A204.1 (cell line): ENCODE data around the gene LCP1.
"Not testable (repeated sequence)": the region's sequence is repeated elsewhere in the genome, so short reads cannot be mapped to it uniquely, and the experiment has no call there.

Experiments used
- FAIRE-seq: peaks from 2 replicates; lab custom pipeline; 2012; peaks lifted over from hg19 to GRCh38; lab: Jason Lieb, UNC

The LCP1 gene

DNA sequence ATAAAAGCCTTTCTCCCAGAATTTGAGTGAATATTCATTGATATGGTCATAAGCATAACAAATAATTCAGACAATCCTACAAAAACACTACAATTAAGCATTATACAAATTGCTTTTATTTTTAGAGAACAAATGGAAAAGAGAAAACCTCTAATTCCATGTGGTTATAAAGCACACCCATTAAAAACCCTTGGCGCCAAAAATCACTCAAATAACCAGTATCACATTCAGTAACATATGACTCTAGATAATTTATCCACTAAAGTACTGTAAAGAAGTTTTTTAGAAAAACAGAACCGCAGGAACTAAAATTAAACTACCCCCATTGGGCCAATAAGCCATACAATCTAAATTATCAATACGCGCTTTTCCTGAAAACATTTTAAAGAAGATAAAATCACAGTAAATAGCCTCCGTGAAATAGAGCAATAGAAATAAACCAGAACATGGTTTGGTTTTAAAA is 569 bp downstream of the LCP1 start:
- FAIRE-seq: no peak

DNA sequence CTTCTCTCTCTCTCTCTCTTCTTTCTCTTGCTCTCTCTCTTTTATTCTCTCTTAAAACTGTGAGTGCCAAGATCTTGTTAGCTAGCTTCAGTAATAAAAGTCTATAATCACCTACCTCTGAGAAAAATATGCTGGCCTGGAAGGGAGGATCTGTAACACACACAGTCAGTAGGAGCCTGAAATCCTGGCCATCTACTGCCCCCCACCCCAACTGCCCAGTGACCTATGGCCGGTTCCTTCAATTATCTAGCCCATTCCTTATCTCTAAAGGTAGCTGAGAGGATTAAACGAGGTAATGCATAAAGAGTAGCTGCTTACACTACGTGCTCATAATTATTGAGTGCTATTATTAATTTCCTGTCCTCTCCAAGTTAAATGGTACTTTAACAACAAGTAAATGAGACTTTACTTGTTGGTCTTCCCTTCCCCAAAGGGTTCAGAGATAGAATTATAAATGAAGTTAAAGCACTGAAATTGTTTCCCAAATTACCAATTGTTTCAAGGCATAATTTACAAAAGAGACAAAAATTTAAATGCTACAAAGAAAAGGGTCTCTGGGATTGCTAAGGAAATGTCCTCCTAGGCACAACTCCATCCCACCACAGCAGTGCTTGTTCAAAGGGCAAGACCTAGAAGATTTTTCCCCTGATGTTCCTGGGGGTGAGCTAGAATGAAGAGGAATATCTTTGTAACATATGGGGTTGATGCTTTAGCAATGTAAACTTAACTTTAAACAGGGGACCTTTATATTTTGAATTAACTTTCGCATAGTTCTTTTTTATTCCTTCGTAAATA is 1.8 kb downstream of the LCP1 start:
- no peak for FAIRE-seq

DNA sequence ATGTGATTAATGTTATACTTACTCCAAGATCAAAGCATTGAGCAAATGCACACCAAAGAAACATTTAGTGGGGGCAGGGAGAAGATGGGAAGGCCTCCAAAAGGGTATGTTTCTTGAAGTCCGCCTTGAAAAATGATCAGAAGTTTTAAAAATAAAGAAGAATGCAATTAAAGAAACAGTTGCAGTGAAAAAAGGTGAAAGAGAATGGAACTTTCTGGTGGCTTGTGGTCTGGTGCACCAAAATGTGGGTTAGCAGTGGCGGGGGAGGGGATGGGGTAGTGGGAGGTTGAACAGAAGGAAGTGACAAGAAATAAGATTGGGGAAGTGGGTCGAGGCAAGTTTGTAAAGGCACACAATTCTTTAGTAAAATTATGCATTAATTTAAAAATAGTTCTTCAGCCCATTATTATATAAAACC is 2.5 kb downstream of the LCP1 start:
- FAIRE-seq: no peak

DNA sequence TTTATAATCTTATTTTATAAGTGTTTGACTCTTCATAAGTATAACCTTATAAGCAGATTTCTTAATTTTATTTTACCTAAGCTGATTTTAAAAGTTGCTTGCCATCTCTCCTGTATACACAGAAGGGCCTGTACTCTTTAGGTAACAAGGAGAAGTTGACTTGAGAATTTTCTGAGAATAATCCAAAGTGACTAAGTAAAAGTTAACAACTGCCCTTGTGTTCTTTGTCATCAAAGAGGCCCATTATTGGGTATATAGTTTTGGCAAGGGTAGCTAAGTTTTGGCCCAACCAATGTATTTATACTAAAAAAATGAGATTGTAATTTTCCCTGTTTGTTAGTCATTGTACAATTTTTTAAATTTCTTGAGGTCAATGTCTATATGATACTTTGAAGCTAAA is 3.2 kb downstream of the LCP1 start:
- FAIRE-seq: no peak

DNA sequence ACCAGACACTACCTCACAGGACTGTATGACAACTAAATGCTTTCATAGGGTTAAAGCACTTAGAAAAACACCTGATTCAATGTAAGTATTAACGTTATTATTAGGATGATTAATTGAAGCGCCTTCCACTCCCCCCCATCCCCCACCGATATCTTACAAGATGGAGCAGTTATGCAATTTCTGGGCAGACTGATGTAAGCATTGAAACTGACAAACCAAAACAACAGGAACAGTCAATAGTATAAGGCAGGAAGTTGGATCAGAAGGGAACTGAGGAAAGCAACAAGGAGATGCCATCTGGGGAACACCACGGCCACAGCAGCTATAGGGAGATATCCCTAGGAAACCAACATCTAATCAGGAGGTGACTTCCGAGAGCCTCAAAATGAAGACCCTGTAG is 3.8 kb downstream of the LCP1 start:
- FAIRE-seq: no peak

DNA sequence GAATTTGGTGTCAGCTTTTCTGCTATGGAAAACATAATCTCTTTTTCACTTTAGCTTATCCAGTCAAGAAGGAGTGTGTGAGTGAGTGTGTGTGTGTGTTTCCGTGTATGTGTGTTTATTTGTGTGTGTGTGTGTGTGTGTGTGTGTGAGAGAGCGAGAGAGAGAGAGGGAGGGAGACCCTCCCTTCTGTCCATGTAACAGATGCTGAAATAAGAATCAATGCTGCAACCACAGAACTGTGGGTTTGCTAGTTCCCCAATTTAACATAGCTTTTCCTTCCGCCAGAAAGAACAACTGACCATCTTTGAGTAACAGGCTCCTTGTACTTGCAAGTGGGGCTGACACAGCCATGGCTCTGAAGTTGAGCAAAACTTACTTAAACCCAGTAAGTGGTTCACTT is 5.2 kb downstream of the LCP1 start:
- FAIRE-seq: no peak

DNA sequence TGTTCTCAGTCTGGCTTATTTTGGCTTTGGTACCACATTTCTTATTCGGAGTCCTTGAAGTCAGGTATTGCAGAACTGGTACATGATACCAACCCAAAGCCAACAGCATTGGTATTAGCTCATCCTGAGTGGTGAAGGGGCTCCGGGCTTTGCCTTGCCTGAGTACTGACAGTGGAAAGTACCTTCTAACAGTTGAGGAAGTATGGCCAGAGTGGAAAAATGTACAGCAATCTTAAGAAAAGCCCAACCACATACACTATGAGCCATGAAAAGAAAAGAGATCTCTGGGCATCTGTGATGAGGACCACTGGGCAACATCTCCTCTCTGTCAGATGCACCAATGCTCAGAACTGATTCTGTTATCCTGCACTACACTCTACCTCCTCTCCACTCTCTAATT is 8.3 kb downstream of the LCP1 start:
- no peak for FAIRE-seq

DNA sequence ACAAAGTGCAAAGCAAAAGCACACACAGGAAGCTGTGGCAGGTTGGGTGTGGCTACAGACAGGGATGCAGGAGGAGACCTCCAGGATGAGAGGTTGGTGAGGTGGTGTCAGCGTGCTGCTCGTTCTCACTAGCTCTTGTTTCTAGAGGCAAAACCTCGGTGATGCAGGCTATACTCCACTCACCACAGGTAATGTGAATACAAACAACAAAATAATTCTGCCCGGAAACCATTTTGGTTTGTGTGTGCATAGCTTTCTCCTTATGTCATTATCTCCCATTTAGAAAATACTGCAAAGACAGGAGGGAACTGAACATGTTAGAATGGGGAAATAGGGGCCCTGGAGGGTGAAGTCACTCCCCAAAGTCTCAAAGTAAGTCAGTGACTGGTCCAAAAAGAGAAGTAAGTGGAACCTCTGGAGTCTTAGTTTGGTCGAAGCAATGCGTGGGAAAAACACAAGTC is 9.4 kb downstream of the LCP1 start:
- FAIRE-seq: no peak

DNA sequence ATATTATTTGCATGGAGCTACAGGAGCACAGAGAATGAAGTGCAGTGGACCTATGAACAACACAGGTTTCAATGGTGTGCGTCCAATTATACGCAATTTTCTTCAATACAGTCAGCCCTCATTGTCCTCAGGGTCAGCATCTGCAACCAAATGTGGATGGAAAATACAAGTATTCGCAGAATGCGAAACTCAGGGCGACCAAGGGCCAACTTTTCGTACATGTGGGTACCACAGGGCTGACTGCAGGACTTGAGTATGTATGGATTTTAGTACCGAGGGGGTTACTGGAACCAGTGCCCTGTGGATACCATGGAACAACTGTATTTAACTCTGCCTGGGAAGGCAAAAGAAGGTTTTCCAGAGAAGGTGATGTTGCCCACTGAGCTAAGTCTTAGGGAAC is 10.2 kb downstream of the LCP1 start:
- no peak for FAIRE-seq

DNA sequence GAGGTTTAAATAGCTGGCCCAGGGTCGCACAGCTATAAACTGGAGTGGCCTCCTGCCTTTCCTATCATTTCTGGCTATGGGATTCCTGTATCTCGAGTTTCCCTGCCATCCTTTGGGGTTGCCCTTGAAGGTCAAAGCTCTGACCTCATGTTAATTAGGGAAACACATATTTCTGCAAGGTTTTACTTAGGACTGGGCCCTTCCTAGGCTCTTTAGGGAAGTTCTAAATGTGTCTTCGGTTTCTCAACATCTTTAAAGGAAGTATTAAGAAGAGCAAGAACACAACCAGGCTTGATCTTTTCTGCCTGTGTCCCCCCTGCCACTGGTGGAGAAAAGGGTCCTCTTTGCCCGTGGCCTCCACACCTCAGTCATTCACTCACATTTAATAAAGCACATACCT is 10.8 kb downstream of the LCP1 start:
- no peak for FAIRE-seq

DNA sequence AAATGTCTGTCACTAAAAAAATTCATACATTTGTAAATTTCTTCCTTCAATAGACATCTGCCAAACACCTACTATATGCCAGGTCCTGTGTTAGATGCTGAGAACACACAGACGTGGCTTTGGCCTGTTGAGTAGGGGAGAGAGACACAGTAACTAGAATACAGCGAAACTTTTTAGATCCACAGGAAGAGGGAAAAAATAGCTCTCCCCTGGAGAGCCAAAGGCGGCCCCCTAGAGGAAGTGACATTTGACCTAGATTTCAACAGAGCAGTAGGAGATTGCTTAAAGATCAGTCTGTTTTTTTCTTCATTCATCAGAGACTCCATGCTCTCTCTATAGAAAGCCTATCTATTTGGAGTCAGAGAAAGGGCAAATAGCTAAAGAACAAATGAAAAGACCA is 11.3 kb downstream of the LCP1 start:
- no peak for FAIRE-seq

DNA sequence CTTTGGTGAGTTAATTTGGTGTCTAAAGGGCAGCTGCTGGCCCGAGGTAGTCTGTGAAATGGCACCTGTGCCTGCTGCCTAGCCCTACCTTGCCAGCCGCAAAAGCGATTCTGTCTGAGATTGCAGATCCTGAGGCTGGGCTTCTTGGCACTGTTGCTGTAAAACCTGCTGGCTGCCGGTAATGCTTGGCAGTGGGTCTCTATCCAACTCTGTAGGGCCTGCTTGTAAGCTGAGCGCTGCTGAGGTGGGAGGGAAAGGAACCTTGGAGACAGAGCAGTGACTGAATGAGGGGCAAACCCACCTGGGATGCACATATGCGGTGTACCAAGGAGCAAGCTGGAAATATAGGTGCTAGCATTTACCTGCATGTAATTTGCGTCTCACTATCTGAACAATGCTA is 11.7 kb downstream of the LCP1 start:
- no peak for FAIRE-seq

DNA sequence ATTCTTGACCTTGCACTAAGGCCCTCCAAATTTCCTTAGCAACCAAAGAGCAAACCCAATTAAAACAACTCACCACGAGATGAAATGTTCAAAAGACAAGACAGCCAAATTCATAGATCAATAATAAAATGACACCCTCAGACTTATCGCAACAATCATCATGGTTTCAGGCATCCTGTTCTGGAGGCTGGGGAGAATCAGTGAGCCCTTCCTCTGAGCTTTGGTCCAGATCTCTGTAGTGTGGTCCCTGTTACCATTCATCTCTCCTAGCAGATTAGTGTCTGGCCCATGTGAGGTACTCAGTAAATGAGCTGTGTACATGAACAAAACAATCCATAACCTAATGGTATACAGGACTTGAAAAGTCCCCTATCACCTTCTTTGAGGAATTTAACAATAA is 12.2 kb downstream of the LCP1 start:
- FAIRE-seq: no peak

DNA sequence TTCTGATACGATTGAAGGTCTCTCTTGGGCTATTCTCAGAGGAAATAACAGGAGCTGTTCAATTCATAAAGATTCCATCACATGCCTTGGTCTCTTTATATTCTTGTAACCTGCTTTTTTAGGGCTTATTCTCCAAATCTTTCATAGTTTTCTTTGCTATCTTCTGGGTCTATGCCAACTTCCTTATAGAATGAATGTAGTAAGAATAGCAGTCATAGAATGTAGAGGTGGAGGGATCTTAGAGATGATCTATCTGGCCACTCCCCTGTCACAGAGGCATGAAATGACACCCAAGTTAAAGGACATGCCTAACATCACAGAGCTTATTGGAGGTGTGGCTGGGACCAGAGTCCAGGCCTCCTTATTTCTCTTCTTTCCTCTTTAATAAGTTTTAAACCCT is 13.2 kb downstream of the LCP1 start:
- no peak for FAIRE-seq

DNA sequence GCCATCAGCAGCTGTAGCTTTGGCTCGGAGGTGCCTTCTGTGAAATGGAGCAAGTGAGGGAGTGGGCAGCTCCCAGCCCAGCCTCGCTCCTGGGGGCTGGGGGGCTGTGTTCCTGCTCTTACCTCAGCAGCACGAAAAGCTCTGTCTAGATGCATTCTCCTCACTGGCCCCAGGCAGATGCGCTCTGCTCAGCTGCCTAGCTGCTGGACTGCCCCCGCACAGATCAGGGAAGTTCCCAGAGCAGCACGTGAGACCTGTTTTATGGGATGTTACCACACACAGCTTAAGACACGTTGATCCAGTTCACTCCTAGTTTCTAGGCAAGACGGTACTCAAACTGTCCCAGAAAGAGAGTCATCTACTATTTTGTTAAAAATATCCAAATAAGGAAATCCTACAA is 13.6 kb downstream of the LCP1 start:
- FAIRE-seq: no peak

DNA sequence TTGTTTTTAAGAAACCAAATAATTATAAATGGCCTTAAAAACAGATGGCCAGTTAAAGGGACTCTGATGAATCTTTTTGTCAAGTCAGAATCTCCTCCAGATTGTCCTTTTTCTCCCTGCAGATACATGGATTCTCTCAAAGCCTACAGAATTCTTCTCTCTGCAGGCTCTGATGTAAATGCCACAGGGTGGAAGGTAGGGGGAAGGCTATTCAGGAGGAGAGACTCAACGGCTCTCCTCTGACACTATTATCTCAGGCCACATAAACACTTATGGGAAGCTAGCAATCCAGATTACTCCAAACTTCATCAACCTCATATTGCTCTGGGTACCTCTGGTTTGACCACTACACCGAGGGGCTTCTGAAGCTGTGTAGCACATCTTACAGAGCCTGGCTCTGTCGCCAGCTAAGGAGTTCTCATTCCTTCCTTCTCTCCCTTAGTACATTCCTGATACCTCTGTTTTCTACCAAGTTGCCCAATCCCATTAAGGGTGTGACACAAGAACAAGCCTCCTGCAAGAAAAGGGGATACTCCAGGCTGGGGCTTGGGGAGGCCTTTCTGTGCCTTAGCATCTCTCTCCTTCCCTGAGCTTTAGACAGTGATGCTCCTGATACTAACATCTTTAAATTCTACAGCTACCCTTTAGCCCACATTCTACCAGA is 14.9 kb downstream of the LCP1 start:
- no peak for FAIRE-seq

DNA sequence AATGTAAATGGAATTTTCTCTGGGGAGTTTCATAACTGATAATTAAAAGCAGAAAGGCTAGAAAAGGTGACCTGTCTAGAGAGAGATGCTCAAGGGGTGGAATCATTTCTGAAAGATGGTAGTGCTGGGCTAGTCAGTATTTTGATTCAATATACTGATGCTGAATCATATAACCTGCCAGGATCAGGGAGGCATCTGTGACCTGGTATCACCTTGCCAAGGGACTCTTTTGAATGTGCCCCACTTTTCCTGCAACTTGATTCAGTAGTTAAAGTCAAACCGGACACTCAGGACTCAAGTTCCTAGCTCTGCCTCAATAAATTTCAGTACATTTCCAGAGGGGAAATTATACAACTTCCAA is 15.8 kb downstream of the LCP1 start:
- no peak for FAIRE-seq

DNA sequence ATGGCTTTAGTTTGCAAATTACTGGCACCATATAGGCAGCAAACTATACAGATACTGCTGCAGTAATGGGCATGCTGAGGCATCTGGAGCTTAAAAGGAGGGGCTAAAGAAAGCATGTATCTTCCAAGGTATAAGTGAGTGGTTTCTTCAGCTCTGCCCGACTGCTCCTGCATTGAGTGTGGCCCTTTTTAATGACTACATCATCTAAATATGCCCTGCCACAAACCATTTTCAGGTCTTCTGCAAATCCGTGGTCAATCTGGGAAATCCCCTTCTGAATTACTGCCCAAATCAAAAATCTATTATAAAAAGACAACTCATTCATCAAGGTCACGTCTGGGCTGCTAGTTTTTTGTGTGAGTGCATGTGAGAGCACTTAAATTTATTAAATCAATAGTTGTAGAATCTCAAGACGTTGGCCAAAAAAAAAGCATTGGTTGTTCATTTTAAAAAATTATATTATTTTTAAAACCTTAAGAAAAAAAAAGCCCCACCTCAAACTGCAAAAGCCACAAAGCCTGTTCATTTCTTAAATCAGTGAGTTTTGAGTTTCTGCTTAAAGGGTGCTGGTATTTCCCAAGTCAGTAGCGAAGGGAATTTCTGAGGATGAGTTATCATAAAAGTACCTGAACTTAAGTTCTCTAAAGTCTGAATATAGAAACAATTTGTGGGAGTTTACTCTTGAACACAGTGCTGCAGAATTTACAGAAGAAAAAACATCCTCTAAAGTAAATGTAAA is 16.3 kb downstream of the LCP1 start:
- FAIRE-seq: no peak

DNA sequence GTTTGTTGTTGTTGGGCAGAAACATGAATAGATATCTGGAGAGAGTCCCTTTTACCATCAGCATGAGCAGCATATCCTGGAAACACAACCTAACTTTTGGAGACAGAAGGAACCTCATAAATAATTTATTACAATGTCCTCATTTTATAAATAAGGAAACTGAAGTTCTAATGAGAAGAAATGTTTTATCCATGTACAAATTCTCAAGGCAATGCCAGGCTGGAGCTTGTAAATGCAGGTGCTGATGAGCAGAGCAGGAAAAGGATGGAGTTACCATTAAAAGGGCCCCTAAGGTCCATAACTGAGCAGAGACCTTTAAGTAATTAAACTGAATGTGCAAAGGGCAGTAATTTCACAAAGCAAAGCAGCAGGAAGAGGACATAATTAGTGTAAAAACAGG is 17.3 kb downstream of the LCP1 start:
- FAIRE-seq: no peak

DNA sequence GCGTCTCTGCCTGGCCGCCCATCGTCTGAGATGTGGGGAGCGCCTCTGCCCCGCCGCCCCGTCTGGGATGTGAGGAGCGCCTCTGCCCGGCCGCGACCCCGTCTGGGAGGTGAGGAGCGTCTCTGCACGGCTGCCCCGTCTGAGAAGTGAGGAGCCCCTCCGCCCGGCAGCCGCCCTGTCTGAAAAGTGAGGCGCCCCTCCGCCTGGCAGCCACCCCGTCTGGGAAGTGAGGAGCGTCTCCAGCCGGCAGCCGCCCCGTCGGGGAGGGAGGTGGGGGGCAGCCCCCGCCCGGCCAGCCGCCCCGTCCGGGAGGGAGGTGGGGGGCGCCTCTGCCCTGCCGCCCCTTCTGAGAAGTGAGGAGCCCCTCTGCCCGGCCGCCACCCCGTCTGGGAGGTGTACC is 19.2 kb downstream of the LCP1 start:
- not testable (repeated sequence) for FAIRE-seq

DNA sequence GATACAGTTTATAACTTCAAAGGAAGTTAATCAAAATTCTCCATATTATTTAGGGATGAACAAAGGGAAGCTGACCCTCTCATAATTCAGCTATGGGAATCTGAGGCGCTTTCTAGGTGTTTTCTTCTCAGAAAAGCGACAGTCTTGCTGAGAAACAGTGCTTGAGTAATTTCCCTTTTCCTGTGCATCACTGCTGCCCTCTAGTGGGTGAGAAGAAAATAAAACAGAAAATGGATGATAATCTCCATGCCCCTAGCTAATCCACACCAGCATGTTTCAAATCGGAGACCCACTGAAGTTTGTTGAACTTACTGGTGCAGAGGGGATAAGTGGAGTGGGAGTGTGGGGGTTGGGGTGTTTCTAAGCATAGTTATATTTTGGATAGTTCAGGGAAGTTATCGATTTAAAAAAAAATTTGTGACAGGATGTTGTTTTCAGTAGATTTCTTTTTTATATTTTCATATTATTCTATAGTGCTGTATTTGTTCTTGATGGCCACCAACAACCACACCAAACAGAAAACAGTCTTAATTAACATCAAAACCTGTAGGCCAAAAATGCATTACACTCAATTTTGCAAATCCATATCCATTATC is 21.4 kb downstream of the LCP1 start:
- peak; percentile 30 for FAIRE-seq

DNA sequence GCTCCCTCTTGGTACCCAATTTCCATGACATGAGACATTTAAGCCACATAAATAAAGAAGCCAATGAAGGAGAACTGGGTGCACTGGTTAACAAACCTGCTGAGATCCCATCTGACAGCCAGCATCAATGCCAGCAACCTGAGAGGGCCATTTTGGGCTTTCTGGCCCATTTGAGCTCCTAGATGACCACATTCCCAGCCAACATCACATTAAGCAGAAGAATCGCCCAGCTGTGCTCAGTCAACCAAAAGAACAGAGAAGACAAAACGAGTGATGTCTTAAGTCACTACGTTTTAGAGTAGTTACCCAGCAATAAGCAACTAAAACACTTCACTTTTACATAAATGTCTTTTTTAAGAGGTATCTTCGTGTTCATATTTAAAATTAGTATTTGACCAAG is 21.9 kb downstream of the LCP1 start:
- FAIRE-seq: no peak

DNA sequence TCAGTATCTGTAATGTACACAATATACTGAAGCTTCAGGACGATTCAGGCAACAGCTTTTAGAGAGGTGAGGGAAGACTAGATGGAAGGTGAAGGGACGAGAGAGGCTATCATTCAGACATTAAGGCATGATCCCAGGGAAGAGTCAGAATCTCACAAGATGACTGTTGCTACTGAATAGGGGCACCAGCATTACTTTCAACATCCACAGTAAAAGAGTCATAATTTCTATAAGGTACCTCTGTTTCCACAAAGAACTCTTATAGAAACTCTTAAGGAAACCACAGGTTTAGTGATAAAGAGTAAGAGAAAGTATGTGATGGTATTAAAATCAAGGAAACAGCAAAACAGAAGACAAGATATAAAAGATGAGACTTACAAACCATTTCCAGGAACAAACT is 23.0 kb downstream of the LCP1 start:
- FAIRE-seq: no peak
